Karpas-422 (cell line): ENCODE measurements around the gene WDCP. TPM values are rescaled to one million over a fixed set of nuclear protein-coding genes. Genes with fewer than 3 reads are reported as not detected.

Source experiments
- DNase-seq: peaks from one replicate; pipeline ENCODE4 v3.0.0-alpha.2; 2015
- H2AFZ ChIP-seq: fragments of 200-600 bp; sonication (generic); 2 replicates; pipeline ENCODE4 v1.6.1; 2014; ENCODE audit warnings: antibody characterized with exemption, low read length, mixed read lengths
- H3K27ac ChIP-seq: fragments of 200-600 bp; sonication (generic); 2 replicates; pipeline ENCODE4 v1.5.1; 2014; ENCODE audit warnings: mild to moderate bottlenecking, low read length, moderate library complexity
- H3K27me3 ChIP-seq: fragments of 200-600 bp; sonication (generic); 2 replicates; pipeline ENCODE4 v1.6.1; 2014; ENCODE audit warnings: low read length, mixed read lengths
- H3K36me3 ChIP-seq: fragments of 200-600 bp; sonication (generic); 2 replicates; pipeline ENCODE4 v1.6.1; 2014; ENCODE audit warnings: low read length, mixed read lengths; ENCODE audit not compliant: insufficient read depth
- H3K4me1 ChIP-seq: fragments of 200-600 bp; sonication (generic); 2 replicates; pipeline ENCODE4 v1.6.1; 2014; ENCODE audit warnings: mild to moderate bottlenecking, low read length, mixed read lengths
- H3K4me2 ChIP-seq: fragments of 200-600 bp; sonication (generic); 2 replicates; pipeline ENCODE4 v1.6.1; 2014; ENCODE audit warnings: low read length, low read depth, mild to moderate bottlenecking; ENCODE audit not compliant: poor library complexity, severe bottlenecking
- H3K4me3 ChIP-seq: fragments of 200-600 bp; sonication (generic); 2 replicates; pipeline ENCODE4 v1.5.1; 2014; ENCODE audit warnings: mild to moderate bottlenecking, antibody characterized with exemption, low read length, mixed read lengths
- H3K79me2 ChIP-seq: fragments of 200-600 bp; sonication (generic); 2 replicates; pipeline ENCODE4 v1.6.1; 2014; ENCODE audit warnings: mild to moderate bottlenecking, low read length, mixed read lengths
- H3K9ac ChIP-seq: fragments of 200-600 bp; sonication (generic); 2 replicates; pipeline ENCODE4 v1.6.0; 2014; ENCODE audit warnings: low read length
- H3K9me2 ChIP-seq: fragments of 200-600 bp; sonication (generic), shearing (Covaris generic); replicated peaks from 2 replicates; pipeline ENCODE4 v1.6.0; 2014; ENCODE audit warnings: mild to moderate bottlenecking, low read length, moderate library complexity; ENCODE audit not compliant: insufficient read depth
- H3K9me3 ChIP-seq: fragments of 300-700, 200-600 bp; sonication (generic); 2 replicates; pipeline ENCODE4 v1.6.1; 2014; ENCODE audit warnings: low read length, mixed read lengths
- H4K20me1 ChIP-seq: fragments of 200-600 bp; sonication (generic); 2 replicates; pipeline ENCODE4 v1.6.1; 2014; ENCODE audit warnings: mild to moderate bottlenecking, antibody characterized with exemption, low read length, low read depth; ENCODE audit not compliant: insufficient read depth
- total RNA-seq: library from RNA; depleted of rRNA; stranded (reverse); fragments of >200 nt; shearing (Covaris generic); gene quantifications from 2 replicates; pipeline ENCODE4 v1.2.3, GENCODE V29; 2014; ENCODE audit warnings: low replicate concordance

The WDCP gene
- total RNA-seq, 1 experiment from 2014 or later, result 24.3 TPM

GRCh38 chr2:24083567-24084385, 36.6 kb upstream of the WDCP start:
- Histone ChIP-seq H3K79me2 (no peaks in the 10 kb centered on the region), H2AFZ (peak overlapping the region; percentile 90; the same call in 1 of the 2 replicates), H3K9ac (peak overlapping the region; percentile 84), H4K20me1 (no peaks in the 10 kb centered on the region), H3K9me2 (no peaks in the 10 kb centered on the region), H3K4me3 (peak overlapping the region; percentile 70), H3K4me1 (peaks cover 18% of the 10 kb centered on the region), H3K27me3 (no peaks in the 10 kb centered on the region), H3K36me3 (no peaks in the 10 kb centered on the region; the same call in 1 of the 2 replicates), H3K27ac (peak overlapping the region; percentile 93), H3K4me2 (peak overlapping the region; percentile 97), H3K9me3 (no peaks in the 10 kb centered on the region)
- DNase-seq, result peak; percentile 98

- Histone ChIP-seq H2AFZ (peak overlapping the region; percentile 71; the same call in 1 of the 2 replicates), H3K36me3 (no peaks in the 10 kb centered on the region; the same call in 1 of the 2 replicates), H3K27me3 (no peaks in the 10 kb centered on the region), H3K9ac (peak overlapping the region; percentile 84), H3K79me2 (no peaks in the 10 kb centered on the region), H3K4me1 (peaks cover 20% of the 10 kb centered on the region), H3K9me2 (no peaks in the 10 kb centered on the region), H3K4me2 (peak overlapping the region; percentile 97), H3K27ac (peak overlapping the region; percentile 93), H3K9me3 (no peaks in the 10 kb centered on the region), H3K4me3 (peak overlapping the region; percentile 70), H4K20me1 (no peaks in the 10 kb centered on the region)
- peak; percentile 54 for DNase-seq
Observed at GRCh38 chr2:24082787-24083566, 35.8 kb upstream of the WDCP start.

GRCh38 chr2:24080701-24081100, 33.5 kb upstream of the WDCP start:
- H3K9me3 ChIP-seq, result no peaks in the 10 kb centered on the region
- peaks cover 4% of the 10 kb centered on the region for H3K79me2 ChIP-seq
- no peak overlapping the region for H2AFZ ChIP-seq
- no peak overlapping the region for H3K4me2 ChIP-seq
- H3K27me3 ChIP-seq, result no peaks in the 10 kb centered on the region
- no peaks in the 10 kb centered on the region for H3K9me2 ChIP-seq
- H3K27ac ChIP-seq, result no peak overlapping the region
- no peak for DNase-seq
- H3K4me1 ChIP-seq, result peaks cover 27% of the 10 kb centered on the region
- H3K36me3 ChIP-seq, result no peaks in the 10 kb centered on the region; the same call in 1 of the 2 replicates
- no peak overlapping the region for H3K4me3 ChIP-seq
- no peak overlapping the region for H3K9ac ChIP-seq
- no peaks in the 10 kb centered on the region for H4K20me1 ChIP-seq

- peak overlapping the region; percentile 65 for H3K9ac ChIP-seq
- H3K36me3 ChIP-seq, result peaks cover 10% of the 10 kb centered on the region
- no peaks in the 10 kb centered on the region for H3K9me2 ChIP-seq
- no peaks in the 10 kb centered on the region for H3K27me3 ChIP-seq
- peaks cover 31% of the 10 kb centered on the region for H3K79me2 ChIP-seq
- peak overlapping the region; percentile 95 for H3K4me3 ChIP-seq
- peaks cover 29% of the 10 kb centered on the region for H3K4me1 ChIP-seq
- peak overlapping the region; percentile 50 for H3K27ac ChIP-seq
- H3K9me3 ChIP-seq, result no peaks in the 10 kb centered on the region
- H4K20me1 ChIP-seq, result no peaks in the 10 kb centered on the region; the same call in 1 of the 2 replicates
- no peak for DNase-seq
- H3K4me2 ChIP-seq, result peak overlapping the region; percentile 69
- 0 out of 2 replicates have a peak overlapping the region, but pooled peaks have one; percentile 26 for H2AFZ ChIP-seq
Observed at GRCh38 chr2:24077879-24078278, 30.7 kb upstream of the WDCP start.

GRCh38 chr2:24077535-24077877, 30.3 kb upstream of the WDCP start:
- no peaks in the 10 kb centered on the region for H3K9me3 ChIP-seq
- no peaks in the 10 kb centered on the region for H3K9me2 ChIP-seq
- H3K27me3 ChIP-seq, result no peaks in the 10 kb centered on the region
- no peak for DNase-seq
- peak overlapping the region; percentile 95 for H3K4me3 ChIP-seq
- H3K36me3 ChIP-seq, result peaks cover 12% of the 10 kb centered on the region
- peak overlapping the region; percentile 65 for H3K9ac ChIP-seq
- peak overlapping the region; percentile 69 for H3K4me2 ChIP-seq
- peaks cover 26% of the 10 kb centered on the region for H3K4me1 ChIP-seq
- peak overlapping the region; percentile 50 for H3K27ac ChIP-seq
- H3K79me2 ChIP-seq, result peaks cover 35% of the 10 kb centered on the region
- 0 out of 2 replicates have a peak overlapping the region, but pooled peaks have one; percentile 26 for H2AFZ ChIP-seq
- H4K20me1 ChIP-seq, result no peaks in the 10 kb centered on the region; the same call in 1 of the 2 replicates

- Histone ChIP-seq H3K4me3 (peak overlapping the region; percentile 95), H3K4me1 (peaks cover 26% of the 10 kb centered on the region), H3K4me2 (peak overlapping the region; percentile 69), H3K79me2 (peaks cover 40% of the 10 kb centered on the region), H3K9ac (peak overlapping the region; percentile 65), H2AFZ (0 out of 2 replicates have a peak overlapping the region, but pooled peaks have one; percentile 26), H3K9me2 (no peaks in the 10 kb centered on the region), H3K9me3 (no peaks in the 10 kb centered on the region), H4K20me1 (no peaks in the 10 kb centered on the region; the same call in 1 of the 2 replicates), H3K27me3 (no peaks in the 10 kb centered on the region), H3K27ac (peak overlapping the region; percentile 50), H3K36me3 (peaks cover 16% of the 10 kb centered on the region; the same call in 1 of the 2 replicates)
- peak; percentile 68 for DNase-seq
Observed at GRCh38 chr2:24076849-24077534, 29.8 kb upstream of the WDCP start.

GRCh38 chr2:24075915-24076848, 29.0 kb upstream of the WDCP start, which contains the start of gene SF3B6:
TSS of gene SF3B6 (minus strand) at chr2:24076326. CDS start at chr2:24076229, 97 bp downstream.
- Histone ChIP-seq H3K79me2 (peaks cover 46% of the 10 kb centered on the region), H3K9ac (peak within 1 kb of the TSS; percentile 87), H3K27ac (peak within 1 kb of the TSS; percentile 65), H3K36me3 (peaks cover 16% of the 10 kb centered on the region; the same call in 1 of the 2 replicates), H3K9me2 (no peaks in the 10 kb centered on the region), H3K9me3 (no peaks in the 10 kb centered on the region), H3K27me3 (no peaks in the 10 kb centered on the region), H3K4me2 (peak within 1 kb of the TSS; percentile 98), H3K4me1 (peaks cover 26% of the 10 kb centered on the region), H2AFZ (0 out of 2 replicates have a peak within 1 kb of the TSS, but pooled peaks have one; percentile 26), H4K20me1 (no peaks in the 10 kb centered on the region; the same call in 1 of the 2 replicates), H3K4me3 (peak within 1 kb of the TSS; percentile 95)
- DNase-seq, result peak; percentile 100
